ENCODE measurements around the gene SAT2.
A peak's percentile ranks its signal among the peaks of the same experiment; 100 is the strongest.

The SAT2 gene

DNA sequence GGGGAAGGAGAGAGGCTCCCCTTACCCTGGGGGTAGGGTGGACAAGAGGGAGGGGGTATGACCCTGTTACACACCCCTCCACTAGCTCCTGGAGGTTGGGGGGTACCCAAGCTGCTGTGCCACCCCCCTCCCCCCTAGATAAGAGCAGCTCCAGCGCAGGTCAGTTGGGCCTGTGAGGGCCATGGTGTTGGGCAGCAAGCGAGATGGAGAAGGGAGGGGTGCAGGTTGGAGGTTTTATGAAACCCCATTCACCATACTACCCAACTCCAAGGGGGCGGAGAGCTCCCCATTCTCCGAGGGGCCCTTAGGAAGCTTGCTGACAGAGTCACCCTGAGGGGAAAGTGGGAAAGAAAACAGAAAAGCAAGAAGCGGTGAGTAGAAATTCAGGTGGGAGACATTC, 36.0 kb downstream of the SAT2 start:
- no peak for DNase-seq (ENCODE audit: low read depth in 2 of 2)

- DNase-seq (ENCODE audit: low read depth in 2 of 2) = no peak
Observed at GRCh38 chr17:7590743-7591142, 36.9 kb downstream of the SAT2 start.

- DNase-seq (ENCODE audit: low read depth in 2 of 2) = no peak
Observed at GRCh38 chr17:7589891-7590691, 37.5 kb downstream of the SAT2 start, which contains the start of gene SOX15. Gene SOX15 (minus strand): TSS chr17:7590094. CDS start chr17:7589676, 418 bp downstream.

GRCh38 chr17:7589204-7589868, 38.3 kb downstream of the SAT2 start:
- peak; percentile 51 to 57 for DNase-seq (ENCODE audit: low read depth in 2 of 2)

DNA sequence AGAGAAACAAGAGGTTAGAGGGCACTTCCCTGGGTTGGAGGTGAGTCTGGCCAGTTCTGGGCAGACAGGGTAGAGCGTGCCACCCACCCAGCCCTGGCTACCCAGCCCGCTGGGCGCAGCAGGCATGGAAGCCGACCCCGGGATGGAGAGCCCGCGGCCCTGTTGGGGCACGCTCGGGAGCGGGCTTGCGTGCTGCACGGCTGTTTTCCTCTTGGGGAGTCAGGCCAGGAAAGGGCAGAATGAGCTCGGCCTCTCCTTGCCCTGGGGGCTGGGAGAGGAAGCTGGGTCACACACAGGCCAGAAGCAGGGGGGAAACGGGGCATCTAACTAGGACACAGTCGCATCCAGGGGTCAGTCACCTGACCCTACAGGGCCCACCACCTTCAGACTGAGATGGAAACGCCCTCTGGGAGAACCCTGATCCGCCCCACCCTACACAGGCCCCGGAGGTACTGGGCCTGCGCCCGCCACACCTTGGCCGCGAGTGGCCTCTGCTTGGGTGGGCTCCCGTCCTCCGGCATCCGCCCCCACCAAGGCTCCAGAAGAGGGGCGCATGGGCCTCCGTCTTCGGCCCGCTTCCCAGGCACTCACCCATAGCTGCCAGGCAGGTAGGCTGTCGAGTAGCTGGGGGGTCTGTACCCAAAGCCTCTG, 38.9 kb downstream of the SAT2 start:
- DNase-seq (ENCODE audit: low read depth in 2 of 2) = no peak

DNA sequence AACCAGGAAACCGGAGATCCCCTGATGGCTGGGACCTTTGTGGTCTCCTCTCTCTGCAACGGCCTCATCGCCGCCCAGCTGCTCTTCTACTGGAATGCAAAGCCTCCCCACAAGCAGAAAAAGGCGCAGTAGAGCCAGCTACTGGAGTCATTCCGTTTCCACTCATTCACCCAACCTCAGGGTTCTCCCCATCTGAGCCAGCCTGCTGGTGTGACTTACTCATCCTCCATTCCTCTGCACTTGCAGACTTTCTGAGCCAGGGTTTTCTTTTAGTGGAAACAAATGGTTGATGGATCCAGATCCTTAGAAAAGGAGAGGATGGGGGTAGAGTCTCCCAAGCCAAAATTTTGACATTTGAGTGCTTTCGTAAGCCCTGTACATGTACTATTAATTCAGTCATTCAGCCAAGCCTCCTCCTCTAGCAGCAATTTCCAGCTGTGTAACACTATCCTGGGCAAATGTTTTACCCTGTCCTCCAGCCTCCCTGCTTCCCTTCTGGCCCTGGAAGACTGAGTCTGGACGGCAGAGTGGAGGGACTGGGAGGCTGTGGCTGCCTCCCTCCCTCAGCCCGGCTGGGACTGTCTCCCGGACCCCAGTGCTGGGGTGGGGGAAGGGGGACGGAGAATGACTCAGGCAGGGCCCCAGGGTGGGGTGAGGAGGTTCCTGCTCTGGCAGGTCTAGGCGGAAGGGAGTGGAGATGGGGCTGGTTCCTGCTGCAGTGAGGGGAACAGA, 40.0 kb downstream of the SAT2 start:
- no peak for DNase-seq (ENCODE audit: low read depth in 2 of 2)

- DNase-seq (ENCODE audit: low read depth in 2 of 2) = no peak
Observed at GRCh38 chr17:7586673-7587419, 40.8 kb downstream of the SAT2 start.

DNA sequence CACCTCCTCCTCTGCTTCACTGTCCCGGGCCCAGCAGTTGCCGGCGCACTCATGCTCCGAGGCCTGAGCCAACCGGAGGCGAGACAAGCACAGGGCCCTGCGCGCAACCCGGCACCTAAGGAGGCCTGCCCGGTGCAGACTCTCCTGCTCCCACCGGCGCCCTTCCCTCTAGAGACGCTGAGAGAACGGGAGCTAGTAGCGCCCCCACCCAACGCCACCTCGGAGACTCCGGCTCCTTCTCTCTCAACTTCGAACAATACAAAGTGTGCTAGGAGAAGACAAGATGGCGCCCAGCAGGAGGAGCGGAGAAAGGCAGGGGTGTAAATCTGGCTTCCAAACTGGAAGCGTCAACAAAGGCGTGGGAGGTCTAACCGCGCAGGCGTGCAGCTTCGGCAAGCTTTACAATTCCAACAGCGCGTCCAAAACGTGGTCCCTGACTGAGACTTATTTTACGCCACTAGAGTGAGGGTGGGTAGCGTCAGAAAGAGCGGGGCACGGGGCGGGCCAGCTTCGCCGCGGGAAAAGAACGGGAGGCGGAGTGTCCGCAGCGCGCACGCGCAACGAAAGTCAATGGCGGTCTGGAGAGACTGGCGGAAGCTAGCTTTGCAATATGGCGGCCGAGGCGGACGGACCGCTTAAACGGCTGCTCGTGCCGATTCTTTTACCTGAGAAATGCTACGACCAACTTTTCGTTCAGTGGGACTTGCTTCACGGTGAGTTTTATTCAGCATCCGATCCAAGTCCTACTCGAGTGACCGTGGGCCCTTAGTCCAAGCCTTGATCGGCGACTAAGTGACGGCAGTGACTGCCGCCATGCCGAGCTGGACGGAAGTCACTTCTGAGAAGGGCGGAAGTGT, 44.1 kb downstream of the SAT2 start, which contains the start of gene MPDU1:
Gene MPDU1 (plus strand): TSS at position 600 of the 857 bp plus-strand sequence. CDS start 11 bp downstream, at position 611.
- DNase-seq (ENCODE audit: low read depth in 2 of 2) = peak; percentile 92 to 93

GRCh38 chr17:7582396-7583252, 45.0 kb downstream of the SAT2 start:
- no peak for DNase-seq (ENCODE audit: low read depth in 2 of 2)

- no peak for DNase-seq (ENCODE audit: low read depth in 2 of 2)
Observed at GRCh38 chr17:7580604-7581575, 46.7 kb downstream of the SAT2 start.

DNA sequence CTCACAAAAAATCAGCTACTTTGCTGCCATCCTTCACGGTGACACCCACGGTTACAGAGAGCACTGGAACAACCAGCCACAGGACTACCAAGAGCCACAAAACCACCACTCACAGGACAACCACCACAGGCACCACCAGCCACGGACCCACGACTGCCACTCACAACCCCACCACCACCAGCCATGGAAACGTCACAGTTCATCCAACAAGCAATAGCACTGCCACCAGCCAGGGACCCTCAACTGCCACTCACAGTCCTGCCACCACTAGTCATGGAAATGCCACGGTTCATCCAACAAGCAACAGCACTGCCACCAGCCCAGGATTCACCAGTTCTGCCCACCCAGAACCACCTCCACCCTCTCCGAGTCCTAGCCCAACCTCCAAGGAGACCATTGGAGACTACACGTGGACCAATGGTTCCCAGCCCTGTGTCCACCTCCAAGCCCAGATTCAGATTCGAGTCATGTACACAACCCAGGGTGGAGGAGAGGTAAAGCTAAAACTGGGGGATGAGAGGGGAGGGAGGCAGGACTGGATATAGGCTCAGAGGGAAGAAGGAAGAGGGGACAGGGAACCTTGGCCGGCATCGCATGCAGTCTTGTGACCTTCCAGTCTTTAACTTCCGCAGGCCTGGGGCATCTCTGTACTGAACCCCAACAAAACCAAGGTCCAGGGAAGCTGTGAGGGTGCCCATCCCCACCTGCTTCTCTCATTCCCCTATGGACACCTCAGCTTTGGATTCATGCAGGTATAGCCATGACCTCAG, 47.6 kb downstream of the SAT2 start:
- DNase-seq (ENCODE audit: low read depth in 2 of 2) = peak in 1 of 2 donors; percentile 30

DNA sequence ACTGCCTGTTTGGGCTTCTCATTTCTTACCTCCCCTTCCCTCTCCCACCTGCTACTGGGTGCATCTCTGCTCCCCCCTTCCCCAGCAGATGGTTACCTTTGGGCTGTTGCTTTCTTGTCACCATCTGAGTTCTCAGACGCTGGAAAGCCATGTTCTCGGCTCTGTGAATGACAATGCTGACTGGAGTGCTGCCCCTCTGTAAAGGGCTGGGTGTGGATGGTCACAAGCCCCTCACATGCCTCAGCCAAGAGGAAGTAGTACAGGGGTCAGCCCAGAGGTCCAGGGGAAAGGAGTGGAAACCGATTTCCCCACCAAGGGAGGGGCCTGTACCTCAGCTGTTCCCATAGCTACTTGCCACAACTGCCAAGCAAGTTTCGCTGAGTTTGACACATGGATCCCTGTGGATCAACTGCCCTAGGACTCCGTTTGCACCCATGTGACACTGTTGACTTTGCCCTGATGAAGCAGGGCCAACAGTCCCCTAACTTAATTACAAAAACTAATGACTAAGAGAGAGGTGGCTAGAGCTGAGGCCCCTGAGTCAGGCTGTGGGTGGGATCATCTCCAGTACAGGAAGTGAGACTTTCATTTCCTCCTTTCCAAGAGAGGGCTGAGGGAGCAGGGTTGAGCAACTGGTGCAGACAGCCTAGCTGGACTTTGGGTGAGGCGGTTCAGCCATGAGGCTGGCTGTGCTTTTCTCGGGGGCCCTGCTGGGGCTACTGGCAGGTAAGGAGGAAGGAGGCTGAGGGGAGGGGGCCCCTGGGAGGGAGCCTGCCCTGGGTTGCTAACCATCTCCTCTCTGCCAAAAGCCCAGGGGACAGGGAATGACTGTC, 48.4 kb downstream of the SAT2 start, which contains the start of gene CD68:
Gene CD68 (plus strand): TSS at position 638 of the 833 bp plus-strand sequence. CDS start 40 bp downstream, at position 678.
- DNase-seq (ENCODE audit: low read depth in 2 of 2) = peak; percentile 58 to 72

- no peak for DNase-seq (ENCODE audit: low read depth in 2 of 2)
Observed at GRCh38 chr17:7577327-7578199, 50.1 kb downstream of the SAT2 start.

GRCh38 chr17:7576432-7576937, 51.1 kb downstream of the SAT2 start:
- no peak for DNase-seq (ENCODE audit: low read depth in 2 of 2)

Measured in stimulated activated CD4-positive, alpha-beta T cell treated with anti-CD3 and anti-CD28 coated beads, Interleukin-4, amount 100 ng/mL, for 48 hours (primary cell).